ENCODE data around the gene MICAL2. TPM values are rescaled to one million over a fixed set of nuclear protein-coding genes. Genes with fewer than 3 reads are reported as not detected.

The MICAL2 gene
- total and polyA plus RNA-seq, 10 of the 15 experiments (the other 5 are each of a cell fraction or from before 2014, with no cell fraction given): 0.90 to 5.6 (median 2.4) TPM

- TF ChIP-seq E2F4 (IDR thresholded peaks at IDR 0.05; ENCODE audit: low read depth, low read length): no peak
- no peak for TF ChIP-seq PAX8 (IDR thresholded peaks at IDR 0.05)
- TF ChIP-seq ZBTB33 (IDR thresholded peaks at IDR 0.05): no peak
- TF ChIP-seq ATF7 (IDR thresholded peaks at IDR 0.05; ENCODE audit: low read depth): no peak
Measured at GRCh38 chr11:12271826-12272366, 161.5 kb downstream of the MICAL2 start (continued).

- no peaks in the 10 kb centered on the region for H3K79me2 ChIP-seq (ENCODE audit: control insufficient read depth, insufficient read depth, low read length)
- no peak overlapping the region for H2AFZ ChIP-seq (ENCODE audit: control insufficient read depth, low read depth, low read length)
- no peak for FAIRE-seq
- ChIA-PET CTCF (interaction anchor here (1.2 to 2.0 kb wide), 2 partner anchors 8 to 16 kb away, joined by 3 to 8 read pairs; no protein-coding TSS in a partner anchor), POLR2A (no interaction called here), SMC1A (ENCODE audit: uncharacterized antibody, unreplicated experiment) (interaction anchor here (0.6 kb wide), 1 partner anchor 178 kb away, joined by 5 read pairs; no protein-coding TSS in a partner anchor), RAD21 (ENCODE audit: unreplicated experiment) (no interaction called here)
- H3K27me3 ChIP-seq (replicated peaks in 1 of 2; ENCODE audit: control insufficient read depth in 2 of 2, insufficient read depth in 2 of 2, low read length in 1 of 2): no peaks in the 10 kb centered on the region; a peak in 2 of 4 replicates
- H3K36me3 ChIP-seq (ENCODE audit: control insufficient read depth in 2 of 2, insufficient read depth in 2 of 2, low read length in 1 of 2): no peaks in the 10 kb centered on the region
- ATAC-seq: no peak
- H3K9ac ChIP-seq (ENCODE audit: control insufficient read depth, insufficient read depth, low read length): no peak overlapping the region
- in situ Hi-C loops (cut with MboI): no loop called here
- no peak overlapping the region for H3K4me3 ChIP-seq
- H3K9me3 ChIP-seq (replicated peaks; ENCODE audit: control insufficient read depth, insufficient read depth, low read length): no peaks in the 10 kb centered on the region
- 31% methylated on average over 15 of the region's 15 CpGs for WGBS (ENCODE audit: insufficient coverage, insufficient replicate concordance, low lambda C conversion rate, missing lambda C conversion rate)
- no peak for DNase-seq (ENCODE audit: low read depth, low spot score)
- no peak overlapping the region for H3K4me2 ChIP-seq (ENCODE audit: control insufficient read depth, insufficient read depth)
- no TSS peak for BruUV-seq (replicated peaks)
- no peaks in the 10 kb centered on the region for H3K4me1 ChIP-seq (ENCODE audit: control insufficient read depth, insufficient read depth, low read length)
- intact Hi-C loops (cut with micrococcal nuclease; ENCODE audit: unreplicated experiment): no loop called here
- no peaks in the 10 kb centered on the region for H4K20me1 ChIP-seq (ENCODE audit: control insufficient read depth, insufficient read depth)
- no peak overlapping the region for H3K27ac ChIP-seq (ENCODE audit: control insufficient read depth, insufficient read depth)
- TF ChIP-seq KDM1A (IDR thresholded peaks at IDR 0.05; ENCODE audit: borderline replicate concordance) (no peak), EP300 (IDR thresholded peaks at IDR 0.05; ENCODE audit: borderline replicate concordance in 1 of 2, control insufficient read depth in 1 of 2, low read depth in 2 of 2, low read length in 2 of 2) (no peak), KAT2A (conservative IDR thresholded peaks at IDR 0.05; ENCODE audit: control insufficient read depth, low read depth, low read length) (no peak), BCL3 (IDR thresholded peaks at IDR 0.05; ENCODE audit: borderline replicate concordance, insufficient read depth, low read depth, low read length, poor library complexity, severe bottlenecking) (no peak), ZNF207 (IDR thresholded peaks at IDR 0.05; ENCODE audit: borderline replicate concordance) (no peak), HCFC1 (IDR thresholded peaks at IDR 0.05; ENCODE audit: low read length) (no peak), POLR2A (IDR thresholded peaks at IDR 0.05; ENCODE audit: low read depth, low read length) (no peak), RFX5 (IDR thresholded peaks at IDR 0.05; ENCODE audit: low read depth, low read length) (no peak), GATAD2B (conservative IDR thresholded peaks at IDR 0.05; ENCODE audit: low read depth) (no peak), MEF2B (IDR thresholded peaks at IDR 0.05; ENCODE audit: partially characterized antibody, poor library complexity, severe bottlenecking) (no peak)
- TF ChIP-seq, protein P1, sequence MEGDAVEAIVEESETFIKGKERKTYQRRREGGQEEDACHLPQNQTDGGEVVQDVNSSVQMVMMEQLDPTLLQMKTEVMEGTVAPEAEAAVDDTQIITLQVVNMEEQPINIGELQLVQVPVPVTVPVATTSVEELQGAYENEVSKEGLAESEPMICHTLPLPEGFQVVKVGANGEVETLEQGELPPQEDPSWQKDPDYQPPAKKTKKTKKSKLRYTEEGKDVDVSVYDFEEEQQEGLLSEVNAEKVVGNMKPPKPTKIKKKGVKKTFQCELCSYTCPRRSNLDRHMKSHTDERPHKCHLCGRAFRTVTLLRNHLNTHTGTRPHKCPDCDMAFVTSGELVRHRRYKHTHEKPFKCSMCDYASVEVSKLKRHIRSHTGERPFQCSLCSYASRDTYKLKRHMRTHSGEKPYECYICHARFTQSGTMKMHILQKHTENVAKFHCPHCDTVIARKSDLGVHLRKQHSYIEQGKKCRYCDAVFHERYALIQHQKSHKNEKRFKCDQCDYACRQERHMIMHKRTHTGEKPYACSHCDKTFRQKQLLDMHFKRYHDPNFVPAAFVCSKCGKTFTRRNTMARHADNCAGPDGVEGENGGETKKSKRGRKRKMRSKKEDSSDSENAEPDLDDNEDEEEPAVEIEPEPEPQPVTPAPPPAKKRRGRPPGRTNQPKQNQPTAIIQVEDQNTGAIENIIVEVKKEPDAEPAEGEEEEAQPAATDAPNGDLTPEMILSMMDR (IDR thresholded peaks at IDR 0.05 in 2 of 3, conservative IDR thresholded peaks at IDR 0.05 in 1 of 3; ENCODE audit: control insufficient read depth in 2 of 3, extremely low read depth in 1 of 3, insufficient read depth in 1 of 3, low read depth in 3 of 3, low read length in 3 of 3): no peak
Measured at GRCh38 chr11:12272821-12273617, 162.6 kb downstream of the MICAL2 start.
